ENCODE data around the gene ADCY9. TPM values are rescaled to one million over a fixed set of nuclear protein-coding genes. Genes with fewer than 3 reads are reported as not detected.

The ADCY9 gene
- total and polyA plus RNA-seq, 2 donors (not counting 1 experiment from before 2014, with no cell fraction given) = 1.7 to 2.1 TPM

- TF ChIP-seq EZH2 (IDR thresholded peaks at IDR 0.05; ENCODE audit: borderline replicate concordance, insufficient read depth, low read depth, low read length, poor library complexity, severe bottlenecking) = no peak
- TF ChIP-seq CTCF (IDR thresholded peaks at IDR 0.05) = no peak
- WGBS (ENCODE audit: insufficient coverage) = 95% methylated on average over 25 of the region's 25 CpGs
- no peak overlapping the region for H3K4me3 ChIP-seq (ENCODE audit: control extremely low read depth in 1 of 5, extremely low read depth in 1 of 5, insufficient read depth in 1 of 5, low read depth in 2 of 5, low read length in 4 of 5)
- H3K4me2 ChIP-seq (replicated peaks; ENCODE audit: low read depth, low read length, poor library complexity, severe bottlenecking) = no peak overlapping the region
- Mint-ChIP-seq H3K9me3 (ENCODE audit: insufficient read depth) (no peaks in the 10 kb centered on the region), H3K27me3 (peaks cover 3% of the 10 kb centered on the region), H3K4me3 (no peak overlapping the region), H3K4me1 (no peaks in the 10 kb centered on the region), H3K27ac (no peak overlapping the region)
- no peaks in the 10 kb centered on the region for H3K4me1 ChIP-seq (ENCODE audit: control insufficient read depth in 2 of 2, insufficient read depth in 2 of 2, low read length in 2 of 2)
- H2AFZ ChIP-seq (ENCODE audit: insufficient read depth, low read depth, low read length, poor library complexity, severe bottlenecking) = no peak overlapping the region
- H3K79me2 ChIP-seq (ENCODE audit: control insufficient read depth, insufficient read depth, low read length) = no peaks in the 10 kb centered on the region
- H4K20me1 ChIP-seq (ENCODE audit: control insufficient read depth, insufficient read depth, low read length, poor library complexity, severe bottlenecking) = no peaks in the 10 kb centered on the region
- no peak overlapping the region for H3K9ac ChIP-seq (ENCODE audit: low read length)
- no peak overlapping the region for H3K27ac ChIP-seq (ENCODE audit: low read length in 2 of 2)
- POLR2A ChIA-PET = no interaction called here
- no peaks in the 10 kb centered on the region for H3K9me3 ChIP-seq (ENCODE audit: control extremely low read depth in 1 of 3, control insufficient read depth in 2 of 3, insufficient read depth in 1 of 3, low read length in 2 of 3)
- ATAC-seq (ENCODE audit: low read depth) (no peak), DNase-seq (no peak)
- H3K27me3 ChIP-seq (replicated peaks in 1 of 4; ENCODE audit: control extremely low read depth in 1 of 4, control insufficient read depth in 3 of 4, insufficient read depth in 4 of 4, low read length in 3 of 4) = no peaks in the 10 kb centered on the region
- intact Hi-C loops (cut with micrococcal nuclease) = no loop called here
- CTCF ChIA-PET = no interaction called here
- H3K36me3 ChIP-seq (replicated peaks in 1 of 2; ENCODE audit: control extremely low read depth in 1 of 2, control insufficient read depth in 1 of 2, extremely low read depth in 1 of 2, insufficient read depth in 2 of 2, low read length in 1 of 2) = no peaks in the 10 kb centered on the region
These were observed 137.2 kb downstream of the ADCY9 start for GRCh38 chr16:3979070-3979469.

GRCh38 chr16:3977376-3977775 is 138.9 kb downstream of the ADCY9 start:
- Mint-ChIP-seq H3K27ac (no peak overlapping the region), H3K4me3 (no peak overlapping the region), H3K9me3 (ENCODE audit: insufficient read depth) (no peaks in the 10 kb centered on the region), H3K4me1 (no peaks in the 10 kb centered on the region), H3K27me3 (no peaks in the 10 kb centered on the region)
- H2AFZ ChIP-seq (ENCODE audit: insufficient read depth, low read depth, low read length, poor library complexity, severe bottlenecking) = no peak overlapping the region
- H3K9ac ChIP-seq (ENCODE audit: low read length) = no peak overlapping the region
- no peak overlapping the region for H3K27ac ChIP-seq (ENCODE audit: low read length in 2 of 2)
- ATAC-seq (ENCODE audit: low read depth) (no peak), DNase-seq (no peak)
- H3K4me1 ChIP-seq (ENCODE audit: control insufficient read depth in 2 of 2, insufficient read depth in 2 of 2, low read length in 2 of 2) = no peaks in the 10 kb centered on the region
- no peaks in the 10 kb centered on the region for H3K9me3 ChIP-seq (ENCODE audit: control extremely low read depth in 1 of 3, control insufficient read depth in 2 of 3, insufficient read depth in 1 of 3, low read length in 2 of 3)
- no peaks in the 10 kb centered on the region for H4K20me1 ChIP-seq (ENCODE audit: control insufficient read depth, insufficient read depth, low read length, poor library complexity, severe bottlenecking)
- TF ChIP-seq CTCF (IDR thresholded peaks at IDR 0.05) = no peak
- ChIA-PET POLR2A (no interaction called here), CTCF (no interaction called here)
- no peak overlapping the region for H3K4me2 ChIP-seq (replicated peaks; ENCODE audit: low read depth, low read length, poor library complexity, severe bottlenecking)
- no peaks in the 10 kb centered on the region for H3K27me3 ChIP-seq (replicated peaks in 1 of 4; ENCODE audit: control extremely low read depth in 1 of 4, control insufficient read depth in 3 of 4, insufficient read depth in 4 of 4, low read length in 3 of 4)
- WGBS (ENCODE audit: insufficient coverage) = 88% methylated on average over 26 of the region's 26 CpGs
- H3K79me2 ChIP-seq (ENCODE audit: control insufficient read depth, insufficient read depth, low read length) = no peaks in the 10 kb centered on the region
- H3K36me3 ChIP-seq (replicated peaks in 1 of 2; ENCODE audit: control extremely low read depth in 1 of 2, control insufficient read depth in 1 of 2, extremely low read depth in 1 of 2, insufficient read depth in 2 of 2, low read length in 1 of 2) = no peaks in the 10 kb centered on the region
- H3K4me3 ChIP-seq (ENCODE audit: control extremely low read depth in 1 of 5, extremely low read depth in 1 of 5, insufficient read depth in 1 of 5, low read depth in 2 of 5, low read length in 4 of 5) = no peak overlapping the region
- intact Hi-C loops (cut with micrococcal nuclease) = no loop called here

All from B cell (primary cell).